H1 (cell line): ENCODE measurements around the gene MSI2. TPM values are rescaled to one million over a fixed set of nuclear protein-coding genes. Genes with fewer than 3 reads are reported as not detected.

Source experiments
- CTCF ChIA-PET: fragments of 300-600 bp; sonication (Branson Sonifier 250); formaldehyde crosslinking; loops from one replicate; lab custom pipeline; 2021; ENCODE audit not compliant: partially characterized antibody; lab: Charles Lee
- POLR2A ChIA-PET: fragments of 300-600 bp; sonication (Branson Sonifier 250); formaldehyde crosslinking; loops from one replicate; lab custom pipeline; 2021; ENCODE audit warnings: inconsistent platforms; ENCODE audit not compliant: partially characterized antibody; lab: Charles Lee
- DNase-seq, 2 experiments: peaks; one replicate each; pipeline versions ENCODE4 v3.0.0 to v3.0.0-alpha.2; 2010 to 2022; ENCODE audit warnings: low spot score in 2 of 2, low read depth in 1 of 2, mixed read lengths in 1 of 2
- FAIRE-seq: peaks from 2 replicates; lab custom pipeline; 2011; peaks lifted over from hg19 to GRCh38; lab: Jason Lieb, UNC
- H2AFZ ChIP-seq: 2 replicates; pipeline ENCODE4 v1.8.1; 2012; ENCODE audit warnings: low read length, inconsistent platforms
- H2AK5ac ChIP-seq: 2 replicates; pipeline ENCODE4 v1.6.1; 2013; ENCODE audit warnings: low read depth, low read length
- H2BK120ac ChIP-seq: replicated peaks from 2 replicates; pipeline ENCODE3; 2013; ENCODE audit warnings: low read depth, low read length, inconsistent platforms
- H2BK12ac ChIP-seq: 2 replicates; pipeline ENCODE4 v1.6.1; 2013; ENCODE audit warnings: low read depth, low read length
- H2BK15ac ChIP-seq: 2 replicates; pipeline ENCODE4 v1.6.1; 2013; ENCODE audit warnings: low read length
- H2BK20ac ChIP-seq: 2 replicates; pipeline ENCODE4 v1.6.1; 2013; ENCODE audit warnings: low read length
- H2BK5ac ChIP-seq: 2 replicates; pipeline ENCODE4 v1.6.1; 2013; ENCODE audit warnings: low read depth, low read length
- H3K14ac ChIP-seq: 2 replicates; pipeline ENCODE4 v1.6.1; 2013; ENCODE audit warnings: inconsistent platforms; ENCODE audit not compliant: insufficient read length
- H3K18ac ChIP-seq: 2 replicates; pipeline ENCODE4 v1.6.1; 2013; ENCODE audit warnings: low read length; ENCODE audit errors: extremely low read depth
- H3K23ac ChIP-seq: 2 replicates; pipeline ENCODE4 v1.6.1; 2013; ENCODE audit warnings: inconsistent platforms; ENCODE audit not compliant: insufficient read length
- H3K23me2 ChIP-seq: 2 replicates; pipeline ENCODE4 v1.6.1; 2013; ENCODE audit warnings: low read depth, low read length
- H3K27ac ChIP-seq: 2 replicates; pipeline ENCODE4 v1.6.1; 2011; ENCODE audit warnings: low read depth, low read length, inconsistent platforms
- H3K27me3 ChIP-seq, 4 experiments: replicated peaks in 1 of 4; 1 replicate in 1 of 4; 2 replicates in 3 of 4; pipeline versions ENCODE4 v1.6.1 to v1.8.1; 2011 to 2013; ENCODE audit warnings: low read length in 3 of 4, mild to moderate bottlenecking in 3 of 4, inconsistent platforms in 2 of 4, mixed read lengths in 2 of 4, moderate library complexity in 1 of 4; ENCODE audit not compliant: control insufficient read depth in 3 of 4, insufficient read depth in 3 of 4; ENCODE audit errors: extremely low read depth in 1 of 4
- H3K36me3 ChIP-seq, 4 experiments: 2 replicates each; pipeline versions ENCODE4 v1.6.1 to v1.8.1; 2011 to 2013; ENCODE audit warnings: mild to moderate bottlenecking in 4 of 4, low read length in 3 of 4, moderate library complexity in 2 of 4, control low read depth in 1 of 4, inconsistent platforms in 1 of 4; ENCODE audit not compliant: insufficient read depth in 4 of 4, control insufficient read depth in 2 of 4
- H3K4ac ChIP-seq: replicated peaks from 2 replicates; pipeline ENCODE3; 2013; ENCODE audit warnings: low read length, low read depth, mixed read lengths, inconsistent platforms; ENCODE audit not compliant: insufficient read length
- H3K4me1 ChIP-seq, 4 experiments: replicated peaks in 1 of 4; 1 replicate in 1 of 4; 2 replicates in 3 of 4; pipeline versions ENCODE4 v1.6.1 to v1.8.1; 2011 to 2013; ENCODE audit warnings: low read length in 3 of 4, inconsistent platforms in 2 of 4, mixed read lengths in 1 of 4; ENCODE audit not compliant: insufficient read depth in 4 of 4, control insufficient read depth in 3 of 4
- H3K4me2 ChIP-seq, 2 experiments: 2 replicates each; pipeline versions ENCODE4 v1.6.1 to v1.8.1; 2011 to 2013; ENCODE audit warnings: low read depth in 2 of 2, low read length in 2 of 2, control low read depth in 1 of 2, inconsistent platforms in 1 of 2, mild to moderate bottlenecking in 1 of 2; ENCODE audit not compliant: insufficient read depth in 1 of 2
- H3K4me3 ChIP-seq, 4 experiments: fragments of 200-600, 300-600 bp in 1 of 4; sonication (generic), shearing (Covaris generic), sonication (Bioruptor Twin) in 1 of 4; 2 replicates each; pipeline versions ENCODE4 v1.5.1 to v1.8.1; 2011 to 2016; ENCODE audit warnings: low read length in 4 of 4, low read depth in 3 of 4, control low read depth in 2 of 4, inconsistent platforms in 2 of 4, mild to moderate bottlenecking in 2 of 4, mixed read lengths in 1 of 4, moderate library complexity in 1 of 4; ENCODE audit not compliant: insufficient read depth in 2 of 4; ENCODE audit errors: extremely low read depth in 1 of 4
- H3K56ac ChIP-seq: replicated peaks from 2 replicates; pipeline ENCODE3; 2013; ENCODE audit warnings: low read depth, mild to moderate bottlenecking, mixed read lengths, low read length, inconsistent platforms; ENCODE audit not compliant: insufficient read length
- H3K79me1 ChIP-seq: 2 replicates; pipeline ENCODE4 v1.6.1; 2013; ENCODE audit warnings: low read depth, low read length, control low read depth
- H3K79me2 ChIP-seq, 2 experiments: 2 replicates each; pipeline versions ENCODE4 v1.6.1 to v1.8.1; 2012 to 2013; ENCODE audit warnings: low read length in 2 of 2, mild to moderate bottlenecking in 2 of 2, inconsistent platforms in 1 of 2; ENCODE audit not compliant: insufficient read depth in 2 of 2, control insufficient read depth in 1 of 2
- H3K9ac ChIP-seq, 4 experiments: replicated peaks in 1 of 4; 1 replicate in 1 of 4; 2 replicates in 3 of 4; pipeline versions ENCODE4 v1.6.1 to v1.8.1; 2011 to 2013; ENCODE audit warnings: low read depth in 3 of 4, low read length in 3 of 4, control low read depth in 2 of 4, mild to moderate bottlenecking in 2 of 4, moderate library complexity in 2 of 4, inconsistent platforms in 1 of 4; ENCODE audit errors: extremely low read depth in 1 of 4
- H3K9me3 ChIP-seq, 2 experiments: 2 replicates each; pipeline versions ENCODE4 v1.6.1 to v1.8.1; 2012 to 2013; ENCODE audit warnings: mild to moderate bottlenecking in 2 of 2, moderate library complexity in 2 of 2, control low read depth in 1 of 2, inconsistent platforms in 1 of 2, low read depth in 1 of 2, low read length in 1 of 2, mixed read lengths in 1 of 2; ENCODE audit not compliant: insufficient read depth in 2 of 2
- H4K20me1 ChIP-seq, 2 experiments: replicated peaks in 1 of 2; 2 replicates each; pipeline versions ENCODE3 to v1.8.1; 2011 to 2013; ENCODE audit warnings: inconsistent platforms in 2 of 2, low read length in 2 of 2, mild to moderate bottlenecking in 1 of 2; ENCODE audit not compliant: insufficient read depth in 2 of 2, control insufficient read depth in 1 of 2
- H4K5ac ChIP-seq: 2 replicates; pipeline ENCODE4 v1.6.1; 2013; ENCODE audit warnings: low read length, low read depth, mixed read lengths, inconsistent platforms; ENCODE audit not compliant: insufficient read length
- H4K8ac ChIP-seq: 2 replicates; pipeline ENCODE4 v1.8.0; 2013; ENCODE audit warnings: mild to moderate bottlenecking, moderate library complexity, low read length, inconsistent platforms; ENCODE audit not compliant: insufficient read depth; ENCODE audit errors: extremely low read depth
- H4K91ac ChIP-seq: replicated peaks from 2 replicates; pipeline ENCODE3; 2013; ENCODE audit warnings: low read length, mixed read lengths, inconsistent platforms; ENCODE audit not compliant: insufficient read length
- KDM4A ChIP-seq: IDR thresholded peaks from one replicate; pipeline ENCODE4 v1.7.1; 2012; ENCODE audit warnings: low read depth, mild to moderate bottlenecking, moderate library complexity, low read length, inconsistent platforms; ENCODE audit not compliant: severe bottlenecking
- POLR2AphosphoS5 ChIP-seq: IDR thresholded peaks from 2 replicates; pipeline ENCODE4 v1.6.1; 2011; ENCODE audit warnings: low read depth, low read length
- RBBP5 ChIP-seq: IDR thresholded peaks from 2 replicates; pipeline ENCODE4 v1.7.1; 2012; ENCODE audit warnings: low read depth, mild to moderate bottlenecking, inconsistent platforms, low read length, moderate library complexity, borderline replicate concordance
- SIN3A ChIP-seq, 2 experiments: IDR thresholded peaks in 1 of 2; conservative IDR thresholded peaks in 1 of 2; 2 replicates each; pipeline ENCODE4 v1.6.1; 2011 to 2012; ENCODE audit warnings: low read length in 2 of 2, improper control_type of control experiment in 1 of 2, low read depth in 1 of 2, mild to moderate bottlenecking in 1 of 2
- SUZ12 ChIP-seq: fragments of 200-600 bp; sonication (generic); IDR thresholded peaks from 2 replicates; pipeline ENCODE4 v1.6.1; 2012; ENCODE audit warnings: mild to moderate bottlenecking, inconsistent platforms, low read length, moderate library complexity, mixed read lengths
- WGBS, 2 experiments: shearing (Covaris generic) in 1 of 2; methylation state at CpG; one replicate each; pipeline versions ENCODE4 v1.1.6 to v1.1.7; 2013 to 2015; ENCODE audit warnings: low lambda C conversion rate in 2 of 2, mixed read lengths in 2 of 2, inconsistent platforms in 1 of 2, low coverage in 1 of 2, missing lambda C conversion rate in 1 of 2; ENCODE audit not compliant: insufficient replicate concordance in 2 of 2, insufficient coverage in 1 of 2, insufficient read length in 1 of 2; ENCODE audit errors: extremely low coverage in 1 of 2, missing lambda C conversion rate in 1 of 2; 5-methylcytosine and 5-hydroxymethylcytosine counted together
- polyA plus RNA-seq, 7 experiments: library from polyadenylated mRNA; depleted of rRNA in 3 of 7; stranded (reverse) in 5 of 7; unstranded in 2 of 7; fragments of >200 nt in 5 of 7; fragments of 200-250 nt in 2 of 7; gene quantifications; 1 replicate in 5 of 7; 2 replicates in 1 of 7; 4 replicates in 1 of 7; pipeline versions ENCODE4 v1.2.1 to v1.2.3, GENCODE V29; 2011 to 2013; ENCODE audit warnings: missing spikeins in 2 of 7, mixed read lengths in 2 of 7
- total RNA-seq: library from RNA; stranded (reverse); fragmentation: NEBNext Ultra II Directional; extraction: Animal tissue kit (Norgen Biotek cat#: 25700); gene quantifications from 2 replicates; pipeline ENCODE4 v1.2.1, GENCODE V29; 2021

The MSI2 gene
- total and polyA plus RNA-seq, 2 of the 8 experiments (the other 6 are each of a cell fraction or from before 2014, with no cell fraction given) = 36.7 to 80.6 TPM

- POLR2A ChIA-PET = interaction anchor here (0.6 to 1.8 kb wide), 3 partner anchors 10 to 212 kb away, joined by 3 to 6 read pairs (median 5); no protein-coding TSS in a partner anchor
- 81% methylated on average over 17 of the region's 17 CpGs; no CpG with 5 or more reads in 1 of the 2 experiments for WGBS, 2 experiments
- TF ChIP-seq RBBP5 (no peak), POLR2AphosphoS5 (no peak), SUZ12 (no peak), KDM4A (no peak), SIN3A (conservative IDR thresholded peaks at IDR 0.05 in 1 of 2, IDR thresholded peaks at IDR 0.05 in 1 of 2; ENCODE audit: low read depth in 1 of 2, low read length in 2 of 2) (no peak)
Measured at GRCh38 chr17:57537524-57538410, 281.4 kb downstream of the MSI2 start.

More at GRCh38 chr17:57537524-57538410, 281.4 kb downstream of the MSI2 start:
- Histone ChIP-seq H3K18ac (peak overlapping the region; percentile 5; the same call in 1 of the 2 replicates), H2BK12ac (no peak overlapping the region), H3K4me2 (peak overlapping the region in 1 of 2 experiments; percentile 29; a peak in 2 of 4 replicates), H3K79me1 (no peaks in the 10 kb centered on the region; the same call in 1 of the 2 replicates), H3K56ac (no peak overlapping the region), H3K79me2 (no peaks in the 10 kb centered on the region; a peak in 1 of 4 replicates), H4K5ac (no peak overlapping the region), H2BK20ac (no peak overlapping the region), H3K9ac (no peak overlapping the region), H3K9me3 (no peaks in the 10 kb centered on the region), H3K36me3 (no peaks in the 10 kb centered on the region), H4K8ac (no peak overlapping the region), H3K23ac (no peak overlapping the region), H2AK5ac (no peak overlapping the region), H3K4me1 (peaks cover 0 to 11% (median 5%) of the 10 kb centered on the region in 4 experiments; a peak in 4 of 7 replicates), H2BK120ac (no peak overlapping the region), H3K14ac (no peak overlapping the region), H4K91ac (no peak overlapping the region), H3K23me2 (no peaks in the 10 kb centered on the region), H3K27me3 (no peaks in the 10 kb centered on the region), H2BK5ac (no peak overlapping the region), H2BK15ac (0 out of 2 replicates have a peak overlapping the region, but pooled peaks have one; percentile 11), H3K27ac (peak overlapping the region; percentile 13; the same call in 1 of the 2 replicates), H3K4me3 (no peak overlapping the region), H4K20me1 (peaks cover 0 to 3% of the 10 kb centered on the region in 2 experiments), H2AFZ (no peak overlapping the region), H3K4ac (no peak overlapping the region)
- CTCF ChIA-PET = interaction anchor here (0.7 to 9.7 kb wide), 8 partner anchors 9 to 295 kb away, joined by 3 to 98 read pairs (median 4); no protein-coding TSS in a partner anchor
- FAIRE-seq (no peak), DNase-seq (no peak)
